Stimulated activated CD4-positive, alpha-beta T cell treated with anti-CD3 and anti-CD28 coated beads, TNF-alpha, amount 100 ng/mL, for 4 hours (primary cell): ENCODE measurements around the gene ACSM6.
A peak's percentile ranks its signal among the peaks of the same experiment; 100 is the strongest.
"Not testable (repeated sequence)": the region's sequence is repeated elsewhere in the genome, so short reads cannot be mapped to it uniquely, and the experiment has no call there.

Experiments used
- DNase-seq, 3 experiments: peaks; one replicate each; pipeline ENCODE4 v3.0.0-alpha.2; 2020; ENCODE audit warnings: low read depth in 3 of 3

The ACSM6 gene

GRCh38 chr10:95214793-95215192, 20.8 kb downstream of the ACSM6 start:
- DNase-seq = no peak

GRCh38 chr10:95217476-95217875, 23.4 kb downstream of the ACSM6 start:
- no peak for DNase-seq

- DNase-seq = no peak
Observed at GRCh38 chr10:95220539-95220938, 26.5 kb downstream of the ACSM6 start.

GRCh38 chr10:95221124-95221523, 27.1 kb downstream of the ACSM6 start:
- no peak for DNase-seq

GRCh38 chr10:95225136-95225535, 31.1 kb downstream of the ACSM6 start:
- no peak for DNase-seq

- not testable (repeated sequence) for DNase-seq
Observed at GRCh38 chr10:95228934-95229723, 35.1 kb downstream of the ACSM6 start.

- DNase-seq = no peak
Observed at GRCh38 chr10:95229724-95230627, 35.9 kb downstream of the ACSM6 start.

GRCh38 chr10:95230677-95231586, 36.9 kb downstream of the ACSM6 start:
- DNase-seq = peak; percentile 3 to 23 (median 21)

- DNase-seq = no peak
Observed at GRCh38 chr10:95233377-95234034, 39.5 kb downstream of the ACSM6 start.

GRCh38 chr10:95234951-95235350, 40.9 kb downstream of the ACSM6 start:
- no peak for DNase-seq

GRCh38 chr10:95235676-95236067, 41.6 kb downstream of the ACSM6 start:
- no peak for DNase-seq

GRCh38 chr10:95236068-95236903, 42.2 kb downstream of the ACSM6 start:
- no peak for DNase-seq

GRCh38 chr10:95237376-95238170, 43.5 kb downstream of the ACSM6 start:
- no peak for DNase-seq

- DNase-seq = not testable (repeated sequence)
Observed at GRCh38 chr10:95240096-95240495, 46.1 kb downstream of the ACSM6 start.

- DNase-seq = no peak
Observed at GRCh38 chr10:95240811-95241210, 46.8 kb downstream of the ACSM6 start.

GRCh38 chr10:95241533-95241932, 47.5 kb downstream of the ACSM6 start:
- DNase-seq = no peak

GRCh38 chr10:95242581-95243317, 48.7 kb downstream of the ACSM6 start:
- no peak for DNase-seq

- no peak for DNase-seq
Observed at GRCh38 chr10:95243318-95243617, 49.2 kb downstream of the ACSM6 start.

- DNase-seq = no peak
Observed at GRCh38 chr10:95244152-95244551, 50.1 kb downstream of the ACSM6 start.
